ENCODE data around the gene SLC9A3. TPM values are rescaled to one million over a fixed set of nuclear protein-coding genes. Genes with fewer than 3 reads are reported as not detected.

SLC9A3 gene
- total and polyA plus RNA-seq, 2 of the 13 experiments (the other 11 are each of a cell fraction or from before 2014, with no cell fraction given) = 1.5 to 1.8 TPM

- no peaks in the 10 kb centered on the region for H3K36me3 ChIP-seq (replicated peaks in 1 of 2; ENCODE audit: control insufficient read depth in 1 of 2, insufficient read depth in 2 of 2, low read length in 2 of 2)
- H3K4me1 ChIP-seq (ENCODE audit: insufficient read depth, low read length) = peaks cover 28% of the 10 kb centered on the region
- TF ChIP-seq ZBTB37 (CRISPR knock-in tag; IDR thresholded peaks at IDR 0.05) = no peak
- intact Hi-C loops (cut with micrococcal nuclease; ENCODE audit: unreplicated experiment) = no loop called here
- H3K4me2 ChIP-seq (ENCODE audit: low read depth, low read length) = no peak overlapping the region
- DNase-seq (ENCODE audit: low spot score) (no peak), FAIRE-seq (no peak), ATAC-seq (no peak)
- ChIA-PET POLR2A (no interaction called here), CTCF (ENCODE audit: low intra/inter-chr PET ratio, low total read pairs) (no interaction called here)
- in situ Hi-C loops (cut with HindIII; ENCODE audit: extremely low pct_ligation_motif_present, low pct_unique_long_range_greater_than_20kb) = no loop called here
- H2AFZ ChIP-seq (ENCODE audit: low read length) = no peak overlapping the region
- no peak overlapping the region for H3K9ac ChIP-seq (ENCODE audit: insufficient read depth, low read depth, low read length)
- H3K4me3 ChIP-seq (replicated peaks in 1 of 3; ENCODE audit: insufficient read depth in 1 of 3, low read depth in 2 of 3, low read length in 3 of 3) = no peak overlapping the region
- no peaks in the 10 kb centered on the region for H3K79me2 ChIP-seq (ENCODE audit: insufficient read depth, low read length)
- BruUV-seq (replicated peaks) = no TSS peak
- H3K9me3 ChIP-seq (ENCODE audit: low read length) = no peaks in the 10 kb centered on the region
- 11% methylated on average over 4 of the region's 5 CpGs for WGBS (ENCODE audit: low lambda C conversion rate)
- no peak overlapping the region for H3K27ac ChIP-seq (ENCODE audit: extremely low read length, insufficient read depth, low read length)
- no peaks in the 10 kb centered on the region for H4K20me1 ChIP-seq (ENCODE audit: insufficient read depth, low read length)
- H3K27me3 ChIP-seq (ENCODE audit: control insufficient read depth in 1 of 2, insufficient read depth in 2 of 2, low read length in 2 of 2) = peaks cover 28 to 71% of the 10 kb centered on the region in 2 experiments; a peak in 4 of 5 replicates
Observed at GRCh38 chr5:543351-543750, 19.1 kb upstream of the SLC9A3 start.

GRCh38 chr5:542319-543311 is 18.4 kb upstream of the SLC9A3 start:
- H3K27me3 ChIP-seq (ENCODE audit: control insufficient read depth in 1 of 2, insufficient read depth in 2 of 2, low read length in 2 of 2) = peaks cover 26 to 70% of the 10 kb centered on the region in 2 experiments; a peak in 4 of 5 replicates
- H3K9ac ChIP-seq (ENCODE audit: insufficient read depth, low read depth, low read length) = no peak overlapping the region
- no peak overlapping the region for H3K4me2 ChIP-seq (ENCODE audit: low read depth, low read length)
- no peaks in the 10 kb centered on the region for H3K79me2 ChIP-seq (ENCODE audit: insufficient read depth, low read length)
- POLR2A ChIA-PET = no interaction called here
- H3K27ac ChIP-seq (ENCODE audit: extremely low read length, insufficient read depth, low read length) = no peak overlapping the region
- intact Hi-C loops (cut with micrococcal nuclease; ENCODE audit: unreplicated experiment) (no loop called here), in situ Hi-C loops (cut with HindIII; ENCODE audit: extremely low pct_ligation_motif_present, low pct_unique_long_range_greater_than_20kb) (no loop called here)
- no peak for ATAC-seq
- CTCF ChIA-PET (ENCODE audit: low intra/inter-chr PET ratio, low total read pairs) = no interaction called here
- no peaks in the 10 kb centered on the region for H3K36me3 ChIP-seq (replicated peaks in 1 of 2; ENCODE audit: control insufficient read depth in 1 of 2, insufficient read depth in 2 of 2, low read length in 2 of 2)
- no peak for FAIRE-seq
- no peaks in the 10 kb centered on the region for H3K9me3 ChIP-seq (ENCODE audit: low read length)
- no peak for TF ChIP-seq GTF2F1 (IDR thresholded peaks at IDR 0.05; ENCODE audit: low read length)
- TF ChIP-seq ZNF547 (CRISPR knock-in tag; IDR thresholded peaks at IDR 0.05) = no peak
- TF ChIP-seq HDAC2 (CRISPR knock-in tag; IDR thresholded peaks at IDR 0.05) = no peak
- BruUV-seq (replicated peaks) = no TSS peak
- 42% methylated on average over 32 of the region's 32 CpGs for WGBS (ENCODE audit: low lambda C conversion rate)
- DNase-seq (ENCODE audit: low spot score) = no peak
- H2AFZ ChIP-seq (ENCODE audit: low read length) = no peak overlapping the region
- peaks cover 28% of the 10 kb centered on the region for H3K4me1 ChIP-seq (ENCODE audit: insufficient read depth, low read length)
- no peak overlapping the region for H3K4me3 ChIP-seq (replicated peaks in 1 of 3; ENCODE audit: insufficient read depth in 1 of 3, low read depth in 2 of 3, low read length in 3 of 3)
- H4K20me1 ChIP-seq (ENCODE audit: insufficient read depth, low read length) = no peaks in the 10 kb centered on the region

Data from HepG2 (cell line).